ENCODE measurements around the gene MTA2.
"Not testable (repeated sequence)": the region's sequence is repeated elsewhere in the genome, so short reads cannot be mapped to it uniquely, and the experiment has no call there.

MTA2 gene

GRCh38 chr11:62601372-62602140 lies at the start of gene MTA2:
MTA2 (minus strand) TSS chr11:62601865; CDS start chr11:62601450, 415 bp downstream.
- peak; percentile 100 for DNase-seq

GRCh38 chr11:62650283-62650682 lies 48.6 kb upstream of the MTA2 start:
- not testable (repeated sequence) for DNase-seq

- DNase-seq, result no peak
Observed at GRCh38 chr11:62649486-62649885, 47.8 kb upstream of the MTA2 start.

- no peak for DNase-seq
Observed at GRCh38 chr11:62648967-62649364, 47.3 kb upstream of the MTA2 start.

DNA sequence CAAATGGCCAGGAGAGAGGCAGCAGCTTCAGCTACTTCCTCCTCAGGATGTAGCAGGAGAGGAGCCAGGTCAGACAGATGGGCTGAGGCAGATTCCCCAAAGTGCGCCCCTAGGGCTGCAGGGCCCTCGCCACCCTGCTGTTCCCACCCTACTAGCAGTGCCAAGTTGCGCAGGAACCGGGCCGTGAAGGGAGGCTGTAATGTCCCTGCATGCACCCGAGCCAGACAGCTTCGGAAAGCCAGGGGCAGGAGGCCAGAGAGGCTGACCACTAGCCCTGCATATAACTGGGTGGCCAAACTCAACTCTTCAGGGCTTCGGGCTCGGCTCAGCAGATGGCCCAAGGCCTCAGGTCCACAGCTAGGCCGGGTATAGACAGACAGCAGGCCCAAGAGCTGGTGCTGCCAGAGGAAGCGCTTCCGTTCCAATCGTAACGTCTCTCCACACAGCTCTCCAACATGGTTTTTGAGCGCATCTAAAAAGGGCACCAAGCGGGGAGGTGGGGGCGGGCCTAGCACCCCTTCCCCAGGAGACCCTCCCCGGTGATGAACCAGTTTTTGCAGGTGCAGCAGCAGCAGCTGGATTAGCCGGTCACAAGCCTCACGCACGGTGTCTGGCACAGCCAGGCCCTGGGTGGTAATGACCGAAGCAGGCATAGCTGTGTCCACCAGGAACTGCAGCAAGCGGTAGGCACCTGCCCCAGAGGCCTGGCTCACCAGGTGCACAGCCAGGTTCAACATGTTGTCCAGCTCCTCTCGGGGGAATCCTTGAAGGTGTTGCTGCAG lies 46.7 kb upstream of the MTA2 start:
- no peak for DNase-seq

DNA sequence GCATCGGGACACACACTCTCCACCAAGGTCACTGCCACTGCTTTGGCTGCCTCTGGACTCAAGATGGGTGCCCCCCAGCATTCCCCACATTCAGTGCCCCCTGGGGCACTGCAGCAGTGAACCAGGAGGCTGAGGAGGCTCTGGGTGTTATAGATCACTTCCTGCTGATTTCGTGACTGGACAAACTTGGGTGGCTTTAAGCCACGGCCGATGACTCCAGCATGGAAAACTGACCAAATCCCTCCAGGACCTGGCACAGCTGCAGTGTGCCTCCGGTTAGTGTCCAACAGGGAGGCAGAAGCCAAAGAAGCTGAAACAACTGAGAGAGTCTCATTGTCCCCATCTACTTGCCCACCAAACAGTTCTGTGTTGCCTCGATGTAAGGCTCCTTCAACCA lies 45.9 kb upstream of the MTA2 start:
- no peak for DNase-seq

DNA sequence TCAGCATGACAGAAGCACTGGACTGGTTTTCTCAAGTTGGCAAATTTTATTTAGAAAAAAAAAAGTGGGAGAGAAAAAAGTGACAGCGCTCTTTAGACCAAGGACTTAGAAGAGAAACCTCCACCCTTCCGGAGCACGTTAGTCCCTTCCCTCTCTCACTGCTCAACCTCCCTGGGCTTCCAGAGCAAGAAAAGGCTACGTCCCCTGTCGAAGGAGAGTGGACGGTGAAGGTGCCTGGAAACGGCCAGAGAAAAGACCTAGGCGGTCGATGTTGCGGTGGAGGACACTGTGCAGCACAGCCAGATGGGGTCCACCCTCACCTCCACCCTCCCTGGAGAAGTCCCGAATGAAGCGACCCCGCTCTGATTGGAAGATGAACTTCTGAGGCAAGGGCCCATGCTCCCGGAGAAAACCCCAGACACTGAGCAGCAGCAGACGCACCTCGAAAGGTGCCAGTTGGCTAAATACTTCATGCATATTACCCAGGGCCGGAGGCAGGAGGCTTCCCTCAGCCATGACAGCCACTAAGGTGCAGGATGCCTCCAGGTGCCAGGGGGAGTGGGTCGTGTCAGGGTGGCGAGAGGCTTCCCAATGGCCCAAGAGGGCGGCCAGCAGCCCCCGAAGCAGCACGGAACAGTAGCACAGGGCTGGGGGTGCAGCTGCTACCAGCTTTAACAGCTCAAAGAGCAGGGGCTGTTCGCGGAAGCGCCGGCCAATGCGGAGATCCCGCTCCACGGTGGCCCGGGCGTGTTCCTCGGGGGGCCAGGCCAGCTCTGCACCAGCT lies 45.4 kb upstream of the MTA2 start:
- no peak for DNase-seq

DNA sequence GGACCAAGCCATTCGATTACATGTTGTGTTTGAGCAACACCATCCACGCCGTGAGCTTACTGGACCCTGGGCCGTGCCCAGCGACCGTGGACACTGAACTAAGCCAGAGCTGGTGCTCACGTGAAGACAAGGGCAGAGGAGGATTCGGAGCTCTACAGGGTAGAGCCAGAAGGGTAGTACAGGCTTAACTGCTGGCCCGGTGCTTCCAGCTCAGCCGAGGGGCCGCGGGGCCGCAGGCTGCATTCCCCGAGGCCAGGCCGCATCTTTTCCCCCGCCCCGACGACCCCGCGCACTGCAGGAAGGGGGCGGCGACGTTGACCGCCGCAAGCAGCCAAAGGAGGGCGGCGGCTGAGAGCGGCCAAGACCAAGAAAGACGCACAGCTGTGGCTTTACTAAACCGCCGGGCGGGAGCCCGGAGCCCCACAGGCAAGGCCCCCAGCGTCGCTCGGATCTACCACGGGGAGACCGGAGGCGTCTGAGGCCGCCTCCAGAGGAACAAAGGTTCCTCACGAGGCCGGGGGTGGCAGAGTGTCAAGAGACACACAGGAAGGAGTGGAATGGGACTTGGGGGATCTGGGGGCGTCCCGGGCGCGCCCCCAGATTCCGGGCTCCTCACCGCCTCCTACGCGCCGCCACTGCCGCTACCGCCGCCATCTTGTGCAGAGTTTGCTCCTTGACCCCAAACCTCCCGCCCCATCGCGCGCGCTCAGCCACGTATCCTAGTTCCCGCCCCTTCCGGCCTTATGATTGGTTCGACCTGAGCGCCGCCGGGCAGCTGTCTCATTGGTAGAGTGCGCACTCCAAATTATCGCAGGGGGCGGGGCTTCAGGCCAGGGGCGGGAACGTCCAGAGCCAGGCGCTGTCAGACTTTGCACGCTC lies 44.5 kb upstream of the MTA2 start, which contains the start of gene GANAB:
TSS of gene GANAB (minus strand) at position 668 of the 879 bp plus-strand sequence. CDS start at position 654, 14 bp downstream.
- DNase-seq, result peak; percentile 100

DNA sequence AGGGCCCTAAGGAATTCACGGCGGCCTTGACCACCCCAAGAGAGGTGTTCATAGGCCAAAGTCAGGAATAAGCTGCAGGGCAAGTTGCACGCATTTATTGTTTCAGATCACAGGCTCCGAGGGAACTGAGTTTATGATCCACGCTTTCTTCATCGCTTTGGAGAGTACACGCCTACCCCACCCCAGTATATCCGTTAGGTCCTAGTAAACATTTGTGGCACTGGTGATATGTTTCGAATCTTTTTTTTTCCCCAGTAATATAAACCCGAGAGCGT lies 43.9 kb upstream of the MTA2 start:
- DNase-seq, result peak; percentile 20

GRCh38 chr11:62644220-62644619 lies 42.6 kb upstream of the MTA2 start:
- no peak for DNase-seq

DNA sequence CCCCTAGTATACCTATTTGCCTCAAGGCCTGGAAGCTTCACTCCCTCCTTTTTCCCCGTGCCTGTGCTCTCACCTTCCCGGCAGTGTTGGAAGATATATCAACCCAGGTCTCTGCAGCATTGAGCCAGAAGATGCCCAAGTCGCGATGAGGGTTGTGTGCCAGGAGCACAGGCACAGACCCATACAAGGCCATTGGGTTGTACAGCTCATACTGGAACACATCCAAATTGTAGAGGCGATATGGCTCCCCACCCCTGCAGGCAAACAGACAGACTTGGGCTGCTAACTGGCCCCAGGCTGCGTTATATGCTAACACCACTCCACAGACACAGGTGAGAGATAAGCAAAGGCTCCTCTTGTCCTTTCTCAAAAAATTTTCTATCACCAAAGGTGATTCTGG lies 30.8 kb upstream of the MTA2 start:
- DNase-seq, result no peak

DNA sequence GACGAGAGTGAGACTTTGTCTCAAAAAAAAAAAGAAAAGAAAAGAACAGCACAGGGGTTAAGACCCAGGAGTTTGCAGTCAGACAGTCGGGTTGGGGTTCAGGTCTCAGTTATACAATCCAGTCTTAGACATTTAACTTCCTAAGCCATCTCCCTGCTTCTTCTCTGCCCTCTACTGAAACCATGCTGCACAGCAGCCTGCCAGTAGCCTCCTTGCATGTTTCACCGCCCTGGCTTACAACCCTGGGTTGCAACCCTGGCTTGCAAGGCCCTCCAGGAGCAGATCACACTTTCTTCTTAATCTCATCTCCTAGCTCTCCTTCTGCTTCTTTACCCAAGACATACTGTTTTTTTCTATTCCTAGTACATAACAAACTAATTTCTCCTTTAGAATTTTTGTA lies 26.0 kb upstream of the MTA2 start:
- no peak for DNase-seq

- no peak for DNase-seq
Observed at GRCh38 chr11:62622476-62623089, 20.9 kb upstream of the MTA2 start.

- peak; percentile 98 for DNase-seq
Observed at GRCh38 chr11:62621567-62622470, 20.2 kb upstream of the MTA2 start, which contains the start of gene B3GAT3. B3GAT3 (minus strand) TSS chr11:62621986; CDS start chr11:62621947, 39 bp downstream.

GRCh38 chr11:62621027-62621566 lies 19.4 kb upstream of the MTA2 start:
- DNase-seq, result no peak

DNA sequence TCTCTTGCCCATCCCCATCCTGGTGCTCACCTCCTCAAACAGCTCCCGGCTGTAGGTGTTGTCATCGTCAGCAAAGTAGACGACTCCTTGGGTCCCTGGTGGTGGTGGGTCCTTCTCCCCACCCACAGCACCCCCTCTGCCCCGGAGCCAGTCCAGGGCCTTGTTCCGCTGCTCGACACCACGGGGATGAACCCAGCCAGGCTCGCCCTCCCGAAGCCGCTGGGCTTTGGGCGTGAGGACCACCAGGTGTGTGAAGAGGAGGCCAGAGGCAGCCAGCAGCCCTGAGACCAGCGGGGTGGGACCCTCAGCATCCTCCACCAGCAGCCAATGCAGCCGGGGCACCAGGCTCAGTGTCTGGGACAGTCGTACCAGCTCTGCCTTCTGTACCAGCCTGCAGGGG lies 15.3 kb upstream of the MTA2 start:
- DNase-seq, result not testable (repeated sequence)

DNA sequence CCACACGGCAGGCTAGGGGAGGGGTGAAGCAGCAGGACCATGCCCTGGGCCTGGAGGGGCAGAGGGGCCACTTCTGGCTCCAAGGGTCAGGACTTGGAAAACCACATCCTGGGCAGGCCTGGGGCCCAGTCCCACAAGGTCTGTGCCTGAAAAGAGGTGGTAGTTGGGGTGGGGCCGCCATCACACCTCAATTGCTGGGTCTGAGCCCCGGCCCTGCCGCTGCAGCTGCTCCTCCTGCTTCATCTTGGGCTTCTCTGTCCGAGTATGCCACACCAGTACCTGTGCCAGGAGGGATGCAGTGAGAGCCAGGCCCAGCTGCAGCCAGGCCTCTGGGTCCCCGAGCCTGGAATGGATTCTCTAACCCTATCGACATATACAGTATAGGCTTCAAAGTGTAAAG lies 13.9 kb upstream of the MTA2 start:
- DNase-seq, result no peak

GRCh38 chr11:62614275-62614674 lies 12.6 kb upstream of the MTA2 start:
- peak; percentile 54 for DNase-seq

GRCh38 chr11:62613291-62613778 lies 11.7 kb upstream of the MTA2 start:
- no peak for DNase-seq
